ENCODE results near the gene ACSL4. TPM values are rescaled to one million over a fixed set of nuclear protein-coding genes. Genes with fewer than 3 reads are reported as not detected.

ACSL4 gene
- polyA plus RNA-seq, 1 of the 3 experiments (the other 2 are of a cell fraction), result 18.1 TPM

- ChIA-PET POLR2A (no interaction called here), CTCF (interaction anchor here (7.0 kb wide), 1 partner anchor 146 kb away, joined by 105 read pairs; no protein-coding TSS in a partner anchor)
- Histone ChIP-seq H3K79me2 (ENCODE audit: insufficient read depth) (peaks cover 88% of the 10 kb centered on the region), H3K9me2 (no peaks in the 10 kb centered on the region), H3K27me3 (ENCODE audit: insufficient read depth) (peaks cover 4% of the 10 kb centered on the region; the same call in 1 of the 2 replicates), H3K36me3 (replicated peaks in 1 of 2; ENCODE audit: control insufficient read depth in 1 of 2, insufficient read depth in 2 of 2, low read length in 1 of 2) (peaks cover 0 to 4% of the 10 kb centered on the region in 2 experiments), H4K20me1 (ENCODE audit: insufficient read depth) (no peaks in the 10 kb centered on the region; the same call in 1 of the 2 replicates), H3K4me2 (no peak overlapping the region), H3K9me3 (no peaks in the 10 kb centered on the region), H3K27ac (ENCODE audit: low read depth in 2 of 2, low read length in 1 of 2) (no peak overlapping the region), H3K9ac (no peak overlapping the region), H3K4me1 (ENCODE audit: control insufficient read depth in 1 of 2, insufficient read depth in 2 of 2, low read depth in 1 of 2, low read length in 1 of 2) (peaks cover 0 to 13% of the 10 kb centered on the region in 2 experiments; a peak in 1 of 4 replicates), H2AFZ (ENCODE audit: low read depth) (no peak overlapping the region), H3F3A (replicated peaks; ENCODE audit: insufficient read depth) (peaks cover 13% of the 10 kb centered on the region), H3K4me3 (ENCODE audit: low read depth in 2 of 2, low read length in 1 of 2) (no peak overlapping the region)
- WGBS (ENCODE audit: low lambda C conversion rate), result 80% methylated on average over 2 of the region's 2 CpGs
- no peak for TF ChIP-seq EZH2phosphoT487 (IDR thresholded peaks at IDR 0.05; ENCODE audit: borderline replicate concordance, low read depth)
- no peak for TF ChIP-seq PBX3 (IDR thresholded peaks at IDR 0.05)
- TF ChIP-seq CHD2 (IDR thresholded peaks at IDR 0.05; ENCODE audit: low read length, partially characterized antibody), result no peak
- TF ChIP-seq, protein P1, sequence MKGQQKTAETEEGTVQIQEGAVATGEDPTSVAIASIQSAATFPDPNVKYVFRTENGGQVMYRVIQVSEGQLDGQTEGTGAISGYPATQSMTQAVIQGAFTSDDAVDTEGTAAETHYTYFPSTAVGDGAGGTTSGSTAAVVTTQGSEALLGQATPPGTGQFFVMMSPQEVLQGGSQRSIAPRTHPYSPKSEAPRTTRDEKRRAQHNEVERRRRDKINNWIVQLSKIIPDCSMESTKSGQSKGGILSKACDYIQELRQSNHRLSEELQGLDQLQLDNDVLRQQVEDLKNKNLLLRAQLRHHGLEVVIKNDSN (IDR thresholded peaks at IDR 0.05; ENCODE audit: borderline replicate concordance, low read depth), result no peak
- TF ChIP-seq, protein P2, sequence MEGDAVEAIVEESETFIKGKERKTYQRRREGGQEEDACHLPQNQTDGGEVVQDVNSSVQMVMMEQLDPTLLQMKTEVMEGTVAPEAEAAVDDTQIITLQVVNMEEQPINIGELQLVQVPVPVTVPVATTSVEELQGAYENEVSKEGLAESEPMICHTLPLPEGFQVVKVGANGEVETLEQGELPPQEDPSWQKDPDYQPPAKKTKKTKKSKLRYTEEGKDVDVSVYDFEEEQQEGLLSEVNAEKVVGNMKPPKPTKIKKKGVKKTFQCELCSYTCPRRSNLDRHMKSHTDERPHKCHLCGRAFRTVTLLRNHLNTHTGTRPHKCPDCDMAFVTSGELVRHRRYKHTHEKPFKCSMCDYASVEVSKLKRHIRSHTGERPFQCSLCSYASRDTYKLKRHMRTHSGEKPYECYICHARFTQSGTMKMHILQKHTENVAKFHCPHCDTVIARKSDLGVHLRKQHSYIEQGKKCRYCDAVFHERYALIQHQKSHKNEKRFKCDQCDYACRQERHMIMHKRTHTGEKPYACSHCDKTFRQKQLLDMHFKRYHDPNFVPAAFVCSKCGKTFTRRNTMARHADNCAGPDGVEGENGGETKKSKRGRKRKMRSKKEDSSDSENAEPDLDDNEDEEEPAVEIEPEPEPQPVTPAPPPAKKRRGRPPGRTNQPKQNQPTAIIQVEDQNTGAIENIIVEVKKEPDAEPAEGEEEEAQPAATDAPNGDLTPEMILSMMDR (IDR thresholded peaks at IDR 0.05), result no peak
- TF ChIP-seq RCOR1 (IDR thresholded peaks at IDR 0.05; ENCODE audit: low read length), result no peak
- no peak for TF ChIP-seq TCF12 (IDR thresholded peaks at IDR 0.05)
- TF ChIP-seq MXI1 (IDR thresholded peaks at IDR 0.05; ENCODE audit: low read depth, low read length), result no peak
- TF ChIP-seq EP300 (IDR thresholded peaks at IDR 0.05; ENCODE audit: borderline replicate concordance in 1 of 2, low read depth in 1 of 2, low read length in 1 of 2), result no peak
- TF ChIP-seq YY1 (IDR thresholded peaks at IDR 0.05; ENCODE audit: low read depth), result no peak
- TF ChIP-seq TAF1 (IDR thresholded peaks at IDR 0.05; ENCODE audit: borderline replicate concordance, low read depth, low read length), result no peak
- TF ChIP-seq IRF3 (IDR thresholded peaks at IDR 0.05; ENCODE audit: low read depth, low read length), result no peak
- TF ChIP-seq RFX5 (IDR thresholded peaks at IDR 0.05; ENCODE audit: low read length), result no peak
- no peak for TF ChIP-seq RXRA (IDR thresholded peaks at IDR 0.05; ENCODE audit: borderline replicate concordance, low read depth)
- TF ChIP-seq FOSL2 (IDR thresholded peaks at IDR 0.05; ENCODE audit: borderline replicate concordance, low read depth), result no peak
- no peak for DNase-seq
Measured at GRCh38 chrX:109710181-109710580, 22.9 kb downstream of the ACSL4 start.

Measured in SK-N-SH (cell line).